H1 (cell line): ENCODE results near the gene ZNF302. TPM values are rescaled to one million over a fixed set of nuclear protein-coding genes. Genes with fewer than 3 reads are reported as not detected.

ENCODE experiments used
- HDAC2 ChIP-seq, 2 experiments: fragments of 300-600 bp in 1 of 2; sonication (generic) in 1 of 2; IDR thresholded peaks; 2 replicates each; pipeline ENCODE4 v1.6.1; 2011 to 2012; ENCODE audit warnings: low read depth in 2 of 2, low read length in 2 of 2, mild to moderate bottlenecking in 2 of 2, moderate library complexity in 2 of 2, borderline replicate concordance in 1 of 2, inconsistent platforms in 1 of 2
- KDM1A ChIP-seq: fragments of 200-600, 300-600 bp; sonication (generic); IDR thresholded peaks from 2 replicates; pipeline ENCODE4 v1.7.1; 2016; ENCODE audit warnings: mild to moderate bottlenecking, low read length, borderline replicate concordance
- KDM4A ChIP-seq: IDR thresholded peaks from one replicate; pipeline ENCODE4 v1.7.1; 2012; ENCODE audit warnings: low read depth, mild to moderate bottlenecking, moderate library complexity, low read length, inconsistent platforms; ENCODE audit not compliant: severe bottlenecking
- MAX ChIP-seq: IDR thresholded peaks from 2 replicates; pipeline ENCODE4 v1.6.1; 2012; ENCODE audit warnings: inconsistent platforms
- SAP30 ChIP-seq: fragments of 300-600 bp; sonication (generic); IDR thresholded peaks from 2 replicates; pipeline ENCODE4 v1.7.1; 2012; ENCODE audit warnings: low read length, moderate library complexity, mild to moderate bottlenecking, inconsistent platforms; ENCODE audit not compliant: insufficient read depth, insufficient replicate concordance
- SIN3A ChIP-seq, 2 experiments: IDR thresholded peaks in 1 of 2; conservative IDR thresholded peaks in 1 of 2; 2 replicates each; pipeline ENCODE4 v1.6.1; 2011 to 2012; ENCODE audit warnings: low read length in 2 of 2, improper control_type of control experiment in 1 of 2, low read depth in 1 of 2, mild to moderate bottlenecking in 1 of 2
- SRF ChIP-seq: IDR thresholded peaks from 2 replicates; pipeline ENCODE4 v1.6.1; 2011; ENCODE audit warnings: mild to moderate bottlenecking, low read depth, low read length, moderate library complexity
- polyA plus RNA-seq, 7 experiments: library from polyadenylated mRNA; depleted of rRNA in 3 of 7; stranded (reverse) in 5 of 7; unstranded in 2 of 7; fragments of >200 nt in 5 of 7; fragments of 200-250 nt in 2 of 7; gene quantifications; 1 replicate in 5 of 7; 2 replicates in 1 of 7; 4 replicates in 1 of 7; pipeline versions ENCODE4 v1.2.1 to v1.2.3, GENCODE V29; 2011 to 2013; ENCODE audit warnings: missing spikeins in 2 of 7, mixed read lengths in 2 of 7
- total RNA-seq: library from RNA; stranded (reverse); fragmentation: NEBNext Ultra II Directional; extraction: Animal tissue kit (Norgen Biotek cat#: 25700); gene quantifications from 2 replicates; pipeline ENCODE4 v1.2.1, GENCODE V29; 2021
- TF ChIP-seq, protein P1 (sequence below): fragments of 300-600 bp; sonication (generic); IDR thresholded peaks from 2 replicates; pipeline ENCODE4 v1.7.1; 2012; ENCODE audit warnings: low read length, moderate library complexity, mild to moderate bottlenecking, inconsistent platforms; ENCODE audit not compliant: insufficient replicate concordance

ZNF302 gene
- total and polyA plus RNA-seq, 2 of the 8 experiments (the other 6 are each of a cell fraction or from before 2014, with no cell fraction given), result 9.1 to 20.4 TPM

GRCh38 chr19:34733266-34733745 is 55.8 kb downstream of the ZNF302 start (continued):
- TF ChIP-seq, protein P1, sequence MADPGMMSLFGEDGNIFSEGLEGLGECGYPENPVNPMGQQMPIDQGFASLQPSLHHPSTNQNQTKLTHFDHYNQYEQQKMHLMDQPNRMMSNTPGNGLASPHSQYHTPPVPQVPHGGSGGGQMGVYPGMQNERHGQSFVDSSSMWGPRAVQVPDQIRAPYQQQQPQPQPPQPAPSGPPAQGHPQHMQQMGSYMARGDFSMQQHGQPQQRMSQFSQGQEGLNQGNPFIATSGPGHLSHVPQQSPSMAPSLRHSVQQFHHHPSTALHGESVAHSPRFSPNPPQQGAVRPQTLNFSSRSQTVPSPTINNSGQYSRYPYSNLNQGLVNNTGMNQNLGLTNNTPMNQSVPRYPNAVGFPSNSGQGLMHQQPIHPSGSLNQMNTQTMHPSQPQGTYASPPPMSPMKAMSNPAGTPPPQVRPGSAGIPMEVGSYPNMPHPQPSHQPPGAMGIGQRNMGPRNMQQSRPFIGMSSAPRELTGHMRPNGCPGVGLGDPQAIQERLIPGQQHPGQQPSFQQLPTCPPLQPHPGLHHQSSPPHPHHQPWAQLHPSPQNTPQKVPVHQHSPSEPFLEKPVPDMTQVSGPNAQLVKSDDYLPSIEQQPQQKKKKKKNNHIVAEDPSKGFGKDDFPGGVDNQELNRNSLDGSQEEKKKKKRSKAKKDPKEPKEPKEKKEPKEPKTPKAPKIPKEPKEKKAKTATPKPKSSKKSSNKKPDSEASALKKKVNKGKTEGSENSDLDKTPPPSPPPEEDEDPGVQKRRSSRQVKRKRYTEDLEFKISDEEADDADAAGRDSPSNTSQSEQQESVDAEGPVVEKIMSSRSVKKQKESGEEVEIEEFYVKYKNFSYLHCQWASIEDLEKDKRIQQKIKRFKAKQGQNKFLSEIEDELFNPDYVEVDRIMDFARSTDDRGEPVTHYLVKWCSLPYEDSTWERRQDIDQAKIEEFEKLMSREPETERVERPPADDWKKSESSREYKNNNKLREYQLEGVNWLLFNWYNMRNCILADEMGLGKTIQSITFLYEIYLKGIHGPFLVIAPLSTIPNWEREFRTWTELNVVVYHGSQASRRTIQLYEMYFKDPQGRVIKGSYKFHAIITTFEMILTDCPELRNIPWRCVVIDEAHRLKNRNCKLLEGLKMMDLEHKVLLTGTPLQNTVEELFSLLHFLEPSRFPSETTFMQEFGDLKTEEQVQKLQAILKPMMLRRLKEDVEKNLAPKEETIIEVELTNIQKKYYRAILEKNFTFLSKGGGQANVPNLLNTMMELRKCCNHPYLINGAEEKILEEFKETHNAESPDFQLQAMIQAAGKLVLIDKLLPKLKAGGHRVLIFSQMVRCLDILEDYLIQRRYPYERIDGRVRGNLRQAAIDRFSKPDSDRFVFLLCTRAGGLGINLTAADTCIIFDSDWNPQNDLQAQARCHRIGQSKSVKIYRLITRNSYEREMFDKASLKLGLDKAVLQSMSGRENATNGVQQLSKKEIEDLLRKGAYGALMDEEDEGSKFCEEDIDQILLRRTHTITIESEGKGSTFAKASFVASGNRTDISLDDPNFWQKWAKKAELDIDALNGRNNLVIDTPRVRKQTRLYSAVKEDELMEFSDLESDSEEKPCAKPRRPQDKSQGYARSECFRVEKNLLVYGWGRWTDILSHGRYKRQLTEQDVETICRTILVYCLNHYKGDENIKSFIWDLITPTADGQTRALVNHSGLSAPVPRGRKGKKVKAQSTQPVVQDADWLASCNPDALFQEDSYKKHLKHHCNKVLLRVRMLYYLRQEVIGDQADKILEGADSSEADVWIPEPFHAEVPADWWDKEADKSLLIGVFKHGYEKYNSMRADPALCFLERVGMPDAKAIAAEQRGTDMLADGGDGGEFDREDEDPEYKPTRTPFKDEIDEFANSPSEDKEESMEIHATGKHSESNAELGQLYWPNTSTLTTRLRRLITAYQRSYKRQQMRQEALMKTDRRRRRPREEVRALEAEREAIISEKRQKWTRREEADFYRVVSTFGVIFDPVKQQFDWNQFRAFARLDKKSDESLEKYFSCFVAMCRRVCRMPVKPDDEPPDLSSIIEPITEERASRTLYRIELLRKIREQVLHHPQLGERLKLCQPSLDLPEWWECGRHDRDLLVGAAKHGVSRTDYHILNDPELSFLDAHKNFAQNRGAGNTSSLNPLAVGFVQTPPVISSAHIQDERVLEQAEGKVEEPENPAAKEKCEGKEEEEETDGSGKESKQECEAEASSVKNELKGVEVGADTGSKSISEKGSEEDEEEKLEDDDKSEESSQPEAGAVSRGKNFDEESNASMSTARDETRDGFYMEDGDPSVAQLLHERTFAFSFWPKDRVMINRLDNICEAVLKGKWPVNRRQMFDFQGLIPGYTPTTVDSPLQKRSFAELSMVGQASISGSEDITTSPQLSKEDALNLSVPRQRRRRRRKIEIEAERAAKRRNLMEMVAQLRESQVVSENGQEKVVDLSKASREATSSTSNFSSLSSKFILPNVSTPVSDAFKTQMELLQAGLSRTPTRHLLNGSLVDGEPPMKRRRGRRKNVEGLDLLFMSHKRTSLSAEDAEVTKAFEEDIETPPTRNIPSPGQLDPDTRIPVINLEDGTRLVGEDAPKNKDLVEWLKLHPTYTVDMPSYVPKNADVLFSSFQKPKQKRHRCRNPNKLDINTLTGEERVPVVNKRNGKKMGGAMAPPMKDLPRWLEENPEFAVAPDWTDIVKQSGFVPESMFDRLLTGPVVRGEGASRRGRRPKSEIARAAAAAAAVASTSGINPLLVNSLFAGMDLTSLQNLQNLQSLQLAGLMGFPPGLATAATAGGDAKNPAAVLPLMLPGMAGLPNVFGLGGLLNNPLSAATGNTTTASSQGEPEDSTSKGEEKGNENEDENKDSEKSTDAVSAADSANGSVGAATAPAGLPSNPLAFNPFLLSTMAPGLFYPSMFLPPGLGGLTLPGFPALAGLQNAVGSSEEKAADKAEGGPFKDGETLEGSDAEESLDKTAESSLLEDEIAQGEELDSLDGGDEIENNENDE, result no peak
- TF ChIP-seq KDM1A (no peak), SAP30 (peak; percentile 91), HDAC2 (IDR thresholded peaks at IDR 0.05; ENCODE audit: borderline replicate concordance in 1 of 2, low read depth in 2 of 2, low read length in 2 of 2) (0 out of 4 replicates have a peak, but pooled peaks of 1 of the 2 experiments have one; percentile 46), SIN3A (conservative IDR thresholded peaks at IDR 0.05 in 1 of 2, IDR thresholded peaks at IDR 0.05 in 1 of 2; ENCODE audit: low read depth in 1 of 2, low read length in 2 of 2) (peak in 1 of 2 experiments; percentile 82; a peak in 2 of 4 replicates), MAX (peak; percentile 70; the same call in 1 of the 2 replicates), KDM4A (peak; percentile 9), SRF (no peak)
